Stimulated activated CD8-positive, alpha-beta memory T cell treated with anti-CD3 and anti-CD28 coated beads, Interleukin-2, amount 100 ng/mL, for 48 hours (primary cell): ENCODE results near the gene RAB33B.

Source experiments
- DNase-seq, 2 donors: peaks; one replicate each; pipeline ENCODE4 v3.0.0-alpha.2; 2020; ENCODE audit warnings: low read depth in 2 of 2

RAB33B gene

DNA sequence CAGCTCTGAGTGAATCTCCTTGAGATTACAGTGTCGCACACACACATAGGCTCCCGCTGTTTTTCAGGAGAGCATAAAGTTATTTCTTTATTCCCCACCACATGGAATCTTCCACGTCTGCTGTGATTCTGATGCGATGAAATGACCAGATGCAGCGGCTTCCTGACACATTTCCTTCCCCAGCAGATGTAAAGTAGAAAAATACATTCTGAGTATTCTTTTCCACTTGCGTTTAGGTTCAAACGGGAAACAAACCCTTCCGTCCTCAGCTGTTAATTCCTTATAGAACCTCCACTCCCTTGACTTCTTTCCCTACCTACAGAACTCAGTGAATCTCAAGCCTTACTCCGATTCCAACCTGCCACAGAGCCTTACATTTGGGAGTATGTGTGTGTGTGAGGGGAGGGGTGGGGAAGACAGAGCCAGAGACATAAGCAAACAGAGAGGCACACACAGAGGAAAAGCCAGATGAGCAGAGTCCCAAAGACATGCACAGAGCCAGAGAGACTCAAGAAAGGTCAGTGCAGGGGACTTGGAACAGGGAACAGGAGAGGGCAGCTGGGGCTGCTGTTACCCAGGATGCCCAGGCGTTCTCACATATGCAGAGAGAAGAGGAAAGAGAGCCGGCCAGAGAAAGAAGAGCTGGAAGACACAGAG lies 54.8 kb downstream of the RAB33B start:
- no peak for DNase-seq

DNA sequence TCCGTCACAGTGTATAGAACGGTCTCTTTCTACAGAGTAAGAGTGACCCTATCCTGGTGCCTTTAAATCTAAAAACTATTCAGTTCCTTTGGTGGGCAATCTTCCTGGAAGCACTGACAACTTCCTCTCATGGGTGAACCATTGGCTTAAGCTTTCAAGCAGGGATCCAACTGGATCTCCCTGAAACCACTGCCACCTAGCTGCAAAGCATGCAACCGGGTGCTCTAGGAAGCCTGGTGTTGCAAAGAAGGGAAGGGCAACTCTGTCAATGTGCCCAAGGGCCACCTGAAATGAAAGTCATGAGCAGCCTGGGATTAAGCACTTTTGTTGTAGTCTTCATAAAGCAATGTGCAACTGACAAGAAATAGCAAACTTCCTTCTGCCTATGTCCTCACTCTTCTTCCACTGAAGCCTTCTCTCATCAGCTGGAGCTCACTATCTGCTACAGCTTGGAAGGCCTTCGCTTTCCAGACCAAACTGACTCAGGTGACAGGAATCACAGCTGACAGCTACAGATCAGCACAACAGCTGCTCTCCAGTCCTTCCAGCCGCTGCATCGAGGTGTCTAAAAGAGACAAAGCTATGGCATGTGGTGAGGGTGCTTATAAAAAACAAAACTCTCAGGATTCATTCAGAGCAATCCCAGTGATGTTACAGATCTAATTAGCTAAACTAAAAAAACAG lies 55.9 kb downstream of the RAB33B start:
- DNase-seq: no peak

DNA sequence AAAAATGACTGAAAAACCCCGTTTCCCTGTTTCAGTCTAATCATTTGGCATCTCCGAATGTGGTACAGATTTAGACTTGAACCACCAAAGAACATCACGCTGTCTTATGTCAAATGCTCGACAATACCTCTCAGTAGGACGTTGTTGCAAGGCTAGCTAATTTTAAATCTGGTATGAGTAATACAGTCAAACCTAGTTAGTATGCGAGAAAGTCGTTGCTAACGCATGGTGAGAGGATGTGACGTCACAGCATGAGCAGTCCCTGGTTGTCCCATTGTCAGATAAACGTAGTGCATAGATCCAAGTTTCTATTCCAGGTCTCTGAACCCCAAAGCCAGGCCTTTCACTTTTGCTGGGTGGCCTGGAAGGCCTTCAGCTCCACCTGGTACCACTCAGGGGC lies 57.4 kb downstream of the RAB33B start:
- DNase-seq: no peak

DNA sequence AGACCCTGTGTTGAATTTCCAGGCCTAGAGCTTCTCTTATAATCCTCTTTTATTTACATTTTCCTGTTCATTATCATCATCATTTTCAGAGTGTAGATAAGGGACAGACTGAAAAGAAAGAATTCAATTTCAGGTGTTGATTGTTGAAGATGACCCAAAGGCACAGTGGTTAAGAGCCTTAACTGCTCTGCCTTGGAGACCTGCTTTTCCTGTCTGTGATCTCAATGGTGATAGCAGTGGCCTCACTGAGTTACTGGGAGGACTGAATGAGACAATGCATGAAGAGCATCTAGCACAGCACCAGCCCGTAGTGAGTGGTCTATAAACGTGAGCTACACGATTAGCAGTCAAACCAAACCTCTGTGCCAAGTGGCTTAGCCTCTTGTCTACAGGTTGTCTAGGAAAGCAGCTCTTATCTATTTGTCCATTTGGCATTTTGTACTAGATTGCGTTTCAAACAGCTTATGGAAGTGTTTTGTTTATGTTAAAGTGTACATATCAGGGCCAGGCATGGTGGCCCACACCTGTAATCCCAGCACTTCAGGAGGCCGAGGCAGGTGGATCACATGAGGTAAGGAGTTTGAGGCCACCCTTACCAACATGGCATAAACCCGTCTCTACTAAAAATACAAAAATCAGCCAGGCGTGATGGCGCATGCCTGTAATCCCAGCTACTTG lies 60.6 kb downstream of the RAB33B start:
- DNase-seq: no peak

DNA sequence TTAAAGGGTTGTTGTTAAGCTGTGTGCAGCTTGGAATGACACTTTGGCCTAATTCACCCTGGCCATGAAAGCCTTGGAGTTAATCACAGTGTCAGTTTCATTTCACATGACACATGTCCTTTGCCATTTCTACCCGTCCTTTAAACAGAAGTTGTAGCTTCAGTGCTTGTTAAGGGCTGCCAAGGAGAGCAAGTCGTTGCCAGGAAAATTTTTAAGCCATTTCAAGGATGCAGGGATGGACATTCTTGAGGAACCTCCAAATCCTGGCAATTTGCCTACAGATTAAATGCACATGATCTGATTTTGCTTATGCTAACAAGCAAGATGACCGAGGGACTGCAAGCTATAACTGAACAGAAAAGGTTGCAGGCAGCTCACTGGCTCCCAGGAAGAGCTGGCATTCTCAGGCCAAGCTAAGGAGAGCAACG lies 61.6 kb downstream of the RAB33B start:
- no peak for DNase-seq

DNA sequence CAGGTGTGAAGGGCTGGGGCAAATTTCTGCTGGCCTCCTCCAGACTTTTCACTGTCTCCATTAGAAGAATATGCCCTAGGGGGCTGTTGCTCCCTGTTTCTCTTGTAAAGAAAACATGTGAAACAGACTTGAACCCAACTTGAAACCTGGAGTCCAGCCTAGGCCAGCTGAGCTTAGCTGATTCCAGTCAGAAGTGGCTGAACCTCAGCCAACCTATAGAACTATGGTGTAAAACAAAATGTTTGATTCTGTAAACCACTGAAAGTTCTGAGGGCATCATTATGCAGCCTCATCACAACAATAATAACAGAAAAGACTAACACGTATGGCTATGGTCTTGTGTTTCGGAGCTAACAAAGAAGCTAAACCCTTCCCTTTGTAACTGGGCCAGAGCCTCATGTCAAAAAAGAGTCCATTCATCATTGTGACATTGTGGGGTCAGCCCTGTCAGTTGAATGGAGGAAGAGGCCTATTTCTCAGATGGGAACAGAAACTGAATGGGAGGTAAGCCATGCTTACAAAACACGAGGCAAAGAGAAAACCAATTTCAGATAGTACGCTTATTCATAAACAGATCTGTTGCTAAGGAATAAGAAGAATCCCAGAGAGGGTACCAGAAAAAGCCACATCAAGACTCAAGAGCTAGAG lies 68.0 kb downstream of the RAB33B start:
- DNase-seq: no peak

DNA sequence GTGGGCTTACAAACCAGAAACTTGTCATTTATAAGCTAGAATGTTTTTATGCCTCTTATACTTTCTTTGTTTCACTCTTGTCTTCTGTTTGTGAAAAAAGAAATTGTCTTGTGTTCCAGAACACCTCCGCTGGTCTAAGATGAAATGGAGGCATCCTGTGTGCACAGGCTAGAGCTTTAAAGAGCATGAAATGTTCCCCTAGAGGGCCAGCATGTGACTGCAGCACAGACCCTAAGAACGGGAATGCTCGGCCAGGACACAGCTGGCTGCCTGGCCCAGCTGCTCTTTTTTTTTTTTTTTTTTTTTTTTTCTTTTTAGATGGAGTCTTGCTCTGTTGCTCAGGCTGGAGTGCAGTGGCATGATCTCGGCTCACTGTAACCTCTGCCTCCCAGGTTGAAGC lies 68.5 kb downstream of the RAB33B start:
- no peak for DNase-seq

DNA sequence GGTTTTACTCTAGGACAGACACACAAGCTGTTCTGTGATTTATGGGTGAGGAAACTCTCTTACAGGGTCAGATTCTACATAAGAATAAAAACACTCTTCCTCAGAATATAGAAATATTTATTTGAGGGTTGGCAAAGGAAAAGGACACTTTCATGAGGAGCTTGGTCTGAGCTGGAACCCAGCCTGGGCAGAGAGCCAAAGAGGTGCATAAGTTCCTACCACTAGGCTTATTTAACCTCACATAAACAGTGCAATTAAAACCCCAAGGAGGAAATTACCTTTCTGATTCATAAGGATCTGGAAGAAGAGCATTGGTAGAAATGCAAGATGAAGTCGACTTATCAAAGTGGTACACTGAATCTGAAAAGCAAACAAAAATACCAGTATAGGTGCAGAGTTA lies 69.2 kb downstream of the RAB33B start:
- DNase-seq: no peak

DNA sequence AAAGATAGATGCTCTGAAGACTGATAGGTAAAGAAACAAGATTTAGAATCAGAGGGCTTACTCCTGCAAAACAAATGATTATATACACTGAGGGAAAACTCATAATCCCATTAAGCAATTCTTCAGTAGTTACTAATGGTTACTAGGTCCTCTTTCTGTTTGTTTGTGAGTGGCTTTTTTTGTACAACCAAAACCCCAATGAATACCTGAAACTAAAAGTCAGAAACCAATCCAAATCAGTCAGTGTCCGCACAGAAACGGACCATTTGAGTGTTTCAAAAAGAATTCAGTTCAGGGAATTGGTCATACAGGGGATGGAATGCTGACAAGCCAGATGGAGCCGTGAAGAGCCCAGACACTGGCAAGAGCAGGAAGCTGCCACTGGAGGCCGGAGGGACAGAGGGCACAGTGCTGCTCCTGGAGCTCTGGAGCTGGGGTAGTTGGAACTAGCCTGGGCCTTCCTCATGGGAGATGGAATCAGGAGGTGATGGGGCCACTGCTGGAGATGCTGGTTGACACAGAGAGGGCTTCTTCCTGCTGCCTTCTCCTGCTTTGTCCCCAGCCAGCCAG lies 70.2 kb downstream of the RAB33B start:
- no peak for DNase-seq

DNA sequence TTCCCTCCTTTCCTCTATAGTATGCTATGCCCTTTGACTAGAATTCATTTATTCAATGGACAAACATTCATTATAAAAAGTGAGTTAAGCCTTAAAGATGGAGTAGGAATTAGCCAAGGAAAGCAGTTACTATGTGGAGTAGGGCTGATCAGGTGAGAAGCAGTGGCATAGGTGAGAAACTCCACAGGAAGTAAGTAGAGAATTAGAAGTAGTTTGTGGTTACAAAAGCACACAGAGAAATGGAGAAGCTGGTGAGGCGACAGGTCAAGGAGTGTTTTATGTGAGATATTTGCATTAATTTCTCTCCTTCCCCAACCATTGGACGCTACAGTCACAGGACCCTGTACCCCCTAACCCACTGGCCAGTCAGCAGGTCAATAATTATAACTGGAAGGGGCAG lies 71.5 kb downstream of the RAB33B start:
- no peak for DNase-seq
